ENCODE data around the gene CSF1. TPM values are rescaled to one million over a fixed set of nuclear protein-coding genes. Genes with fewer than 3 reads are reported as not detected.

CSF1 gene
- total and polyA plus RNA-seq, 10 donors: 5.8 to 207 (median 78.1) TPM

GRCh38 chr1:109908836-109909235, 1.8 kb upstream of the CSF1 start:
- Histone ChIP-seq H3K9me3 (no peaks in the 10 kb centered on the region), H3K27ac (peak overlapping the region in 2 of 8 donors; percentile 87 to 88), H3K36me3 (no peaks in the 10 kb centered on the region), H3K4me1 (peaks cover 27 to 87% (median 70%) of the 10 kb centered on the region in 6 donors), H3K4me3 (no peak overlapping the region), H3K27me3 (replicated peaks in 1 of 7) (peaks cover 0 to 38% (median 0%) of the 10 kb centered on the region in 7 donors)
- intact Hi-C loops (cut with DNase I; ENCODE audit: low total_unique reads): loop anchor here (10.0 kb wide), 1 partner anchor 114 kb away; no protein-coding TSS in a partner anchor
- 71 to 96% (median 77%) methylated on average over 3 of the region's 3 CpGs for WGBS, 5 donors
- TF ChIP-seq POLR2A (IDR thresholded peaks at IDR 0.05): no peak
- no peak for TF ChIP-seq POLR2AphosphoS5 (IDR thresholded peaks at IDR 0.05)
- TF ChIP-seq CTCF (IDR thresholded peaks at IDR 0.05 in 8 of 11, conservative IDR thresholded peaks at IDR 0.05 in 3 of 11): no peak
- no peak for DNase-seq

- H3K36me3 ChIP-seq: peaks cover 0 to 6% (median 0%) of the 10 kb centered on the region in 6 donors
- H3K4me3 ChIP-seq: peak overlapping the region in 1 of 8 donors; percentile 88
- no peak for DNase-seq
- peaks cover 0 to 43% (median 0%) of the 10 kb centered on the region in 7 donors for H3K27me3 ChIP-seq (replicated peaks in 1 of 7)
- no peak for TF ChIP-seq POLR2A (IDR thresholded peaks at IDR 0.05)
- TF ChIP-seq POLR2AphosphoS5 (IDR thresholded peaks at IDR 0.05): no peak
- no peak for TF ChIP-seq CTCF (IDR thresholded peaks at IDR 0.05 in 8 of 11, conservative IDR thresholded peaks at IDR 0.05 in 3 of 11)
- H3K9me3 ChIP-seq: no peaks in the 10 kb centered on the region
- intact Hi-C loops (cut with DNase I; ENCODE audit: low total_unique reads): loop anchor here (10.0 kb wide), 1 partner anchor 115 kb away; no protein-coding TSS in a partner anchor
- peak overlapping the region in 5 of 8 donors; percentile 81 to 88 (median 84) for H3K27ac ChIP-seq
- H3K4me1 ChIP-seq: peaks cover 27 to 91% (median 72%) of the 10 kb centered on the region in 6 donors
- WGBS, 5 donors: 62 to 84% (median 78%) methylated on average over 3 of the region's 3 CpGs
These were observed 1.1 kb upstream of the CSF1 start for GRCh38 chr1:109909561-109909960.

GRCh38 chr1:109910963-109911798, 532 bp downstream of the CSF1 start:
- peaks cover 0 to 45% (median 0%) of the 10 kb centered on the region in 7 donors for H3K27me3 ChIP-seq (replicated peaks in 1 of 7)
- peaks cover 0 to 22% (median 3%) of the 10 kb centered on the region in 6 donors for H3K36me3 ChIP-seq
- peak overlapping the region; percentile 44 to 88 (median 63) for H3K4me3 ChIP-seq
- no peaks in the 10 kb centered on the region for H3K9me3 ChIP-seq
- H3K4me1 ChIP-seq: peaks cover 21 to 93% (median 68%) of the 10 kb centered on the region in 6 donors
- intact Hi-C loops (cut with DNase I; ENCODE audit: low total_unique reads): no loop called here
- TF ChIP-seq POLR2AphosphoS5 (IDR thresholded peaks at IDR 0.05): peak in 1 of 3 donors; percentile 4
- no peak for TF ChIP-seq CTCF (IDR thresholded peaks at IDR 0.05 in 8 of 11, conservative IDR thresholded peaks at IDR 0.05 in 3 of 11)
- no peak for TF ChIP-seq POLR2A (IDR thresholded peaks at IDR 0.05)
- H3K27ac ChIP-seq: peak overlapping the region; percentile 35 to 88 (median 81)
- WGBS, 5 donors: 3 to 13% (median 5%) methylated on average over 10 to 70 of the region's 70 CpGs
- DNase-seq: peak; percentile 85
